HG03520 (cell line): Measurements from ENCODE around the gene LMX1B.

ENCODE experiments used
- ATAC-seq: cut with Tn5 transposase; IDR thresholded peaks from one replicate; pipeline ENCODE4 v1.9.1; 2021; ENCODE audit warnings: mild to moderate bottlenecking, moderate library complexity; ENCODE audit not compliant: unreplicated experiment

The LMX1B gene

GRCh38 chr9:126604059-126605055 lies 9.4 kb upstream of the LMX1B start:
- no peak for ATAC-seq

- ATAC-seq, result no peak
Observed at GRCh38 chr9:126605792-126606482, 7.8 kb upstream of the LMX1B start.

- no peak for ATAC-seq
Observed at GRCh38 chr9:126606483-126606870, 7.3 kb upstream of the LMX1B start.

- no peak for ATAC-seq
Observed at GRCh38 chr9:126607086-126607485, 6.6 kb upstream of the LMX1B start.

GRCh38 chr9:126607731-126608130 lies 6.0 kb upstream of the LMX1B start:
- ATAC-seq, result no peak

- no peak for ATAC-seq
Observed at GRCh38 chr9:126608551-126608950, 5.2 kb upstream of the LMX1B start.

GRCh38 chr9:126609191-126609590 lies 4.5 kb upstream of the LMX1B start:
- no peak for ATAC-seq

- ATAC-seq, result no peak
Observed at GRCh38 chr9:126609711-126610388, 3.9 kb upstream of the LMX1B start.

GRCh38 chr9:126611193-126611591 lies 2.5 kb upstream of the LMX1B start:
- no peak for ATAC-seq

- no peak for ATAC-seq
Observed at GRCh38 chr9:126611592-126612325, 2.0 kb upstream of the LMX1B start.

GRCh38 chr9:126612326-126612812 lies 1.4 kb upstream of the LMX1B start:
- no peak for ATAC-seq

- ATAC-seq, result no peak
Observed at GRCh38 chr9:126612813-126613641, 701 bp upstream of the LMX1B start.

GRCh38 chr9:126614088-126614454 lies 343 bp downstream of the LMX1B start:
- ATAC-seq, result no peak

GRCh38 chr9:126614455-126615244 lies 922 bp downstream of the LMX1B start:
- ATAC-seq, result no peak

GRCh38 chr9:126615245-126615790 lies 1.6 kb downstream of the LMX1B start:
- no peak for ATAC-seq

GRCh38 chr9:126615791-126616447 lies 2.2 kb downstream of the LMX1B start:
- no peak for ATAC-seq

- ATAC-seq, result no peak
Observed at GRCh38 chr9:126616521-126616976, 2.8 kb downstream of the LMX1B start.
